Hepatocyte (in vitro differentiated cells): ENCODE measurements around the gene RAB2B.

ENCODE experiments used
- EZH2 ChIP-seq: fragments of 200-600 bp; sonication (generic); IDR thresholded peaks from 2 replicates; pipeline ENCODE4 v1.6.1; 2016; ENCODE audit warnings: antibody characterized with exemption, mild to moderate bottlenecking, borderline replicate concordance
- EZH2phosphoT487 ChIP-seq: fragments of 200-600 bp; sonication (generic); IDR thresholded peaks from one replicate; pipeline ENCODE4 v1.6.1; 2018; ENCODE audit warnings: antibody characterized with exemption, mild to moderate bottlenecking, low read depth, moderate library complexity; ENCODE audit not compliant: unreplicated experiment, severe bottlenecking
- TF ChIP-seq, protein P1 (sequence below): fragments of 200-600 bp; sonication (generic); IDR thresholded peaks from 2 replicates; pipeline ENCODE4 v1.5.1; 2016; ENCODE audit warnings: antibody characterized with exemption, mild to moderate bottlenecking; ENCODE audit not compliant: poor library complexity

DNA sequence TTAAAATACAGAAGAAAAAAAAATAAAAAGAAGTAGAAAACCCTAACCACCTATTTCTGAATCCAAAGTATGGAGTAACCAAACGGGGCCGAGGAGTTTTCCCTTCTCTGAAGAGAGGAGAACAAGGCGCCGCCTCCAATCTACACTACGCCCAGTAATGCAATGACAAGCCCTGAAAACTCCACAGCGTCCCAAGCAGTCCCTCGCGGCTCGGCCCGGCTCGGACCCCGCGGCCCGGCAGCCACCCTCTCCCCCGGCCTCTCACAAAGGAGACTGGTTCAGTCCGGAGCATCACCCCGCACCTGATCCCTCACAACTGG is 21.2 kb downstream of the RAB2B start:
- TF ChIP-seq, protein P1, sequence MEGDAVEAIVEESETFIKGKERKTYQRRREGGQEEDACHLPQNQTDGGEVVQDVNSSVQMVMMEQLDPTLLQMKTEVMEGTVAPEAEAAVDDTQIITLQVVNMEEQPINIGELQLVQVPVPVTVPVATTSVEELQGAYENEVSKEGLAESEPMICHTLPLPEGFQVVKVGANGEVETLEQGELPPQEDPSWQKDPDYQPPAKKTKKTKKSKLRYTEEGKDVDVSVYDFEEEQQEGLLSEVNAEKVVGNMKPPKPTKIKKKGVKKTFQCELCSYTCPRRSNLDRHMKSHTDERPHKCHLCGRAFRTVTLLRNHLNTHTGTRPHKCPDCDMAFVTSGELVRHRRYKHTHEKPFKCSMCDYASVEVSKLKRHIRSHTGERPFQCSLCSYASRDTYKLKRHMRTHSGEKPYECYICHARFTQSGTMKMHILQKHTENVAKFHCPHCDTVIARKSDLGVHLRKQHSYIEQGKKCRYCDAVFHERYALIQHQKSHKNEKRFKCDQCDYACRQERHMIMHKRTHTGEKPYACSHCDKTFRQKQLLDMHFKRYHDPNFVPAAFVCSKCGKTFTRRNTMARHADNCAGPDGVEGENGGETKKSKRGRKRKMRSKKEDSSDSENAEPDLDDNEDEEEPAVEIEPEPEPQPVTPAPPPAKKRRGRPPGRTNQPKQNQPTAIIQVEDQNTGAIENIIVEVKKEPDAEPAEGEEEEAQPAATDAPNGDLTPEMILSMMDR, result no peak
- TF ChIP-seq EZH2 (no peak), EZH2phosphoT487 (no peak)
